GM12878 (cell line): ENCODE measurements around the gene NAALAD2. TPM values are rescaled to one million over a fixed set of nuclear protein-coding genes. Genes with fewer than 3 reads are reported as not detected.

Experiments used
- ATAC-seq: fragments of 200-7000 bp; cut with Tn5 transposase; 3 replicates; pipeline ENCODE4 v1.9.1; 2020; ENCODE audit warnings: mild to moderate bottlenecking, moderate library complexity
- BruUV-seq: library from RNA; stranded (reverse); fragments of 400-500 nt; replicated peaks from 2 replicates; lab custom pipeline; 2021; lab: Mats Ljungman, UMichigan
- CTCF ChIA-PET: fragments of 300-600 bp; sonication (Branson Sonifier 250); formaldehyde crosslinking; extraction: SDS; loops from one replicate; lab custom pipeline; 2021; ENCODE audit warnings: inconsistent platforms; lab: Yijun Ruan, JAX
- POLR2A ChIA-PET: fragments of 350-600 bp; formaldehyde crosslinking; extraction: SDS; loops from one replicate; lab custom pipeline; 2021; ENCODE audit warnings: inconsistent platforms; lab: Charles Lee
- RAD21 ChIA-PET: fragments of 300-600 bp; sonication (Branson Sonifier 250); formaldehyde crosslinking; loops from one replicate; lab custom pipeline; 2023; ENCODE audit warnings: antibody characterized with exemption; ENCODE audit not compliant: unreplicated experiment; lab: Charles Lee
- SMC1A ChIA-PET: fragments of 300-600 bp; sonication (Branson Sonifier 250); formaldehyde crosslinking; loops from one replicate; lab custom pipeline; 2023; ENCODE audit not compliant: unreplicated experiment, uncharacterized antibody; lab: Charles Lee
- DNase-seq: peaks from one replicate; pipeline ENCODE4 v3.0.0-alpha.2; 2011; ENCODE audit warnings: low read depth, low spot score
- FAIRE-seq: peaks from 3 replicates; lab custom pipeline; 2011; peaks lifted over from hg19 to GRCh38; lab: Jason Lieb, UNC
- H2AFZ ChIP-seq: 2 replicates; pipeline ENCODE4 v1.6.0; 2011; ENCODE audit warnings: low read depth, low read length, control low read depth; ENCODE audit not compliant: control insufficient read depth
- H3K27ac ChIP-seq: 2 replicates; pipeline ENCODE4 v1.5.1; 2011; ENCODE audit warnings: control low read depth; ENCODE audit not compliant: control insufficient read depth, insufficient read depth
- H3K27me3 ChIP-seq, 2 experiments: replicated peaks in 1 of 2; 2 replicates each; pipeline versions ENCODE4 v1.6.0 to v1.6.1; 2011; ENCODE audit warnings: low read length in 1 of 2; ENCODE audit not compliant: control insufficient read depth in 2 of 2, insufficient read depth in 2 of 2
- H3K36me3 ChIP-seq, 2 experiments: 2 replicates each; pipeline ENCODE4 v1.5.1; 2011; ENCODE audit warnings: low read length in 1 of 2; ENCODE audit not compliant: control insufficient read depth in 2 of 2, insufficient read depth in 2 of 2
- H3K4me1 ChIP-seq: 2 replicates; pipeline ENCODE4 v1.6.1; 2011; ENCODE audit warnings: mild to moderate bottlenecking, low read length, moderate library complexity, mixed read lengths; ENCODE audit not compliant: control insufficient read depth, insufficient read depth
- H3K4me2 ChIP-seq: 2 replicates; pipeline ENCODE4 v1.6.0; 2011; ENCODE audit warnings: control low read depth; ENCODE audit not compliant: control insufficient read depth, insufficient read depth
- H3K4me3 ChIP-seq: fragments of 200-600 bp; sonication (generic); 2 replicates; pipeline ENCODE4 v1.5.1; 2016
- H3K79me2 ChIP-seq: 2 replicates; pipeline ENCODE4 v1.6.0; 2011; ENCODE audit warnings: low read length; ENCODE audit not compliant: control insufficient read depth, insufficient read depth
- H3K9ac ChIP-seq: 2 replicates; pipeline ENCODE4 v1.8.0; 2011; ENCODE audit warnings: low read length, control low read depth, mixed read lengths; ENCODE audit not compliant: control insufficient read depth, insufficient read depth
- H3K9me3 ChIP-seq: replicated peaks from 3 replicates; pipeline ENCODE4 v1.5.1; 2011; ENCODE audit warnings: mild to moderate bottlenecking, low read length; ENCODE audit not compliant: control insufficient read depth, insufficient read depth
- H4K20me1 ChIP-seq: 2 replicates; pipeline ENCODE4 v1.6.0; 2011; ENCODE audit not compliant: control insufficient read depth, insufficient read depth
- FOS ChIP-seq: IDR thresholded peaks from 3 replicates; pipeline ENCODE4 v1.6.1; 2011; ENCODE audit warnings: borderline replicate concordance; ENCODE audit not compliant: insufficient read length; ENCODE audit errors: extremely low read depth
- FOXM1 ChIP-seq: IDR thresholded peaks from 2 replicates; pipeline ENCODE4 v1.6.1; 2012; ENCODE audit warnings: low read depth, mild to moderate bottlenecking, inconsistent platforms, low read length, moderate library complexity
- MEF2A ChIP-seq: IDR thresholded peaks from 2 replicates; pipeline ENCODE4 v1.6.1; 2011; ENCODE audit warnings: low read depth, mild to moderate bottlenecking, low read length, moderate library complexity; ENCODE audit not compliant: insufficient read depth
- MTA3 ChIP-seq: IDR thresholded peaks from 2 replicates; pipeline ENCODE4 v1.6.1; 2012; ENCODE audit warnings: low read length, inconsistent platforms, borderline replicate concordance
- SMARCA5 ChIP-seq: fragments of 450-650 bp; IDR thresholded peaks from 2 replicates; pipeline ENCODE4 v1.6.1; 2017; ENCODE audit warnings: mild to moderate bottlenecking
- TARDBP ChIP-seq: IDR thresholded peaks from 2 replicates; pipeline ENCODE4 v1.6.1; 2016; ENCODE audit warnings: borderline replicate concordance
- WRNIP1 ChIP-seq: IDR thresholded peaks from 2 replicates; pipeline ENCODE4 v1.6.1; 2011; ENCODE audit warnings: low read depth, low read length, improper control_type of control experiment, borderline replicate concordance
- WGBS: methylation state at CpG from one replicate; pipeline ENCODE4 v1.1.6; 2016; ENCODE audit warnings: low lambda C conversion rate; ENCODE audit not compliant: insufficient replicate concordance, insufficient coverage; ENCODE audit errors: missing lambda C conversion rate; 5-methylcytosine and 5-hydroxymethylcytosine counted together
- in situ Hi-C: fragments of 300-500 bp; cut with MboI; formaldehyde crosslinking; loops from 9 replicates; pipeline ENCODE4 v1.14.3; 2018; ENCODE audit warnings: mixed read lengths
- intact Hi-C: fragments of 100-400 bp; cut with micrococcal nuclease; formaldehyde crosslinking; loops from one replicate; pipeline ENCODE4 v1.14.2; 2022; ENCODE audit not compliant: unreplicated experiment
- polyA plus RNA-seq, 11 experiments: library from polyadenylated mRNA; depleted of rRNA in 4 of 11; unstranded in 6 of 11; stranded (reverse) in 5 of 11; fragments of >200 nt; fragmentation: Nextera tagmentation in 4 of 11; fragmentation: Illumina TruSeq in 1 of 11; extraction: Ambion mirVana in 4 of 11; extraction: Trizol in 1 of 11; gene quantifications; 1 replicate in 1 of 11; 2 replicates in 10 of 11; pipeline versions ENCODE4 v1.2.1 to v1.2.3, GENCODE V29; 2011 to 2016; ENCODE audit warnings: inconsistent platforms in 2 of 11, missing spikeins in 2 of 11, low read depth in 1 of 11
- total RNA-seq, 4 experiments: library from RNA; depleted of rRNA in 3 of 4; stranded (reverse); fragments of >200 nt in 3 of 4; fragmentation: Illumina TruSeq in 1 of 4; extraction: Trizol in 1 of 4; gene quantifications; 2 replicates each; pipeline versions ENCODE4 v1.2.1 to v1.2.3, GENCODE V29; 2013 to 2021
- TF ChIP-seq, protein P1 (sequence below): IDR thresholded peaks from 2 replicates; pipeline ENCODE4 v1.6.1; 2011; ENCODE audit warnings: borderline replicate concordance, low read depth, mild to moderate bottlenecking, moderate library complexity, mixed read lengths, low read length; ENCODE audit not compliant: insufficient read depth; ENCODE audit errors: extremely low read length
- TF ChIP-seq, protein P2 (sequence below): IDR thresholded peaks from 2 replicates; pipeline ENCODE4 v1.6.1; 2011; ENCODE audit warnings: low read depth, mild to moderate bottlenecking, low read length, moderate library complexity, borderline replicate concordance; ENCODE audit errors: extremely low read depth

Gene NAALAD2
- total and polyA plus RNA-seq, 10 of the 15 experiments (the other 5 are each of a cell fraction or from before 2014, with no cell fraction given), result 0.05 to 0.24 (median 0.11) TPM; not detected in 5

DNA sequence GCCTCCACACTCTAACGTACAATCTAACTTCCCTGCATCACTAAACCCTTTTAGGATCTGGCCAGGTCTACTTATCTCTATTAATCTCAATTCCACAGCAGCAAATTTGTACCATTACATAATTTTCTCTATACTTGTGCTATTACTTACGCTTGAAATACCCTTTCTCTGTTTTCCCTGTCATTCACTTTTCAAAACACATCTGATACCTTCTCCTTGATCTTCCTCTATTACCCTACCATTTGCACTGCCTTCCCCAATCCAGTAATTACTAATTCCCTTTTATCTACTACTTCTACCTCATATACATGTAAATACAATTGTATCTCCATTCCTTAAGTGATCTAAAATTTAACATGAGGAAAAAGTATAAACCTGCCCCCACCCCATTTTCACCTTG lies 74.4 kb downstream of the NAALAD2 start:
- Histone ChIP-seq H3K9ac (no peak overlapping the region), H3K4me3 (no peak overlapping the region), H3K27me3 (no peaks in the 10 kb centered on the region), H4K20me1 (no peaks in the 10 kb centered on the region), H3K27ac (no peak overlapping the region), H3K4me1 (no peaks in the 10 kb centered on the region), H3K4me2 (no peak overlapping the region), H2AFZ (no peak overlapping the region), H3K79me2 (peaks cover 3% of the 10 kb centered on the region), H3K9me3 (no peaks in the 10 kb centered on the region), H3K36me3 (peaks cover 0 to 25% of the 10 kb centered on the region in 2 experiments; a peak in 3 of 4 replicates)
- 100% methylated on average over 2 of the region's 2 CpGs for WGBS
- ChIA-PET CTCF (interaction anchor here (0.9 to 1.0 kb wide), 2 partner anchors 11 to 13 kb away, joined by 3 to 4 read pairs; no protein-coding TSS in a partner anchor), POLR2A (no interaction called here), SMC1A (interaction anchor here (1.6 kb wide), 1 partner anchor 12 kb away, joined by 5 read pairs; no protein-coding TSS in a partner anchor), RAD21 (no interaction called here)
- no peak for TF ChIP-seq WRNIP1
- no peak for TF ChIP-seq FOXM1
- no peak for TF ChIP-seq TARDBP
- TF ChIP-seq FOS, result no peak
- TF ChIP-seq, protein P1, sequence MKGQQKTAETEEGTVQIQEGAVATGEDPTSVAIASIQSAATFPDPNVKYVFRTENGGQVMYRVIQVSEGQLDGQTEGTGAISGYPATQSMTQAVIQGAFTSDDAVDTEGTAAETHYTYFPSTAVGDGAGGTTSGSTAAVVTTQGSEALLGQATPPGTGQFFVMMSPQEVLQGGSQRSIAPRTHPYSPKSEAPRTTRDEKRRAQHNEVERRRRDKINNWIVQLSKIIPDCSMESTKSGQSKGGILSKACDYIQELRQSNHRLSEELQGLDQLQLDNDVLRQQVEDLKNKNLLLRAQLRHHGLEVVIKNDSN, result no peak
- TF ChIP-seq SMARCA5, result no peak
- TF ChIP-seq, protein P2, sequence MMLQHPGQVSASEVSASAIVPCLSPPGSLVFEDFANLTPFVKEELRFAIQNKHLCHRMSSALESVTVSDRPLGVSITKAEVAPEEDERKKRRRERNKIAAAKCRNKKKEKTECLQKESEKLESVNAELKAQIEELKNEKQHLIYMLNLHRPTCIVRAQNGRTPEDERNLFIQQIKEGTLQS, result no peak
- no peak for TF ChIP-seq MTA3
- no peak for TF ChIP-seq MEF2A
- intact Hi-C loops (no loop called here), in situ Hi-C loops (no loop called here)
- ATAC-seq, result no peak
- FAIRE-seq, result no peak
- BruUV-seq, result no TSS peak
- DNase-seq, result no peak
